ENCODE measurements around the gene RBMS1.

The RBMS1 gene

DNA sequence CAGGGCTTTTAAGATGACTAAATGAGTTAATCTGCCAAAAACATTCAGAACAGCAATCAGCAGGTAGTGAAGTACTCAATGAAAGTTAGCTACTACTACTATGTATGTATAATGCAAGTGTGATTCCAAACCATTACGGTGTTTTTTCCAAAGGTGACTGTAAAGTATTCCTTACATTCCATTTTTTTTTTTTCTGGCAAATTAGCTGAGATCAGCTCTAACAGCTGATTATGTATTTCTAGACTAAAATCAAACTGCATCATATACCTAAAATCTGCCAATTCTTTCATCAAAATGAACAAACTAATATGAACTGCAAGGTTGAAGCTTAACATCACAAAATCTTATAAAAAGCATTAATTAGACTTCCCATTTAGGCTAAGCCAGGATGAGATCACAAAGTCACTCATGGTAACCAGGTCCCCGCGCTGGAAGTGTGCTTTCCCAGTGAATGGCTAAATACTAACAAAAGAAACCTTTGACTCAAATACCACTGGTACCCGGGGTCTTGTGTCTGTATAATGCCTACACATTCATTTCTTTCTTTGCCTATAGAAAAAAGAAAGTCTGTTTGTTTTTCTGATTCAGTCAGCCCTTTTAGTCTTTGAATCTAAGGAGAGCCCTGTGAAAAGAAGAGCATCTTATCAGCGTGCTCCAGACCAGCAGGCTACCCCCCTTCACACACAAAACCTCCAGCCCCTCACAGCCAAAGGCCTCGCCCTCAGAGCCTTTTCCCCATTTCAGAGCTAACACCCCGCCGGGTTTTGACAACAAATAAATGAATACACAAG lies 88.3 kb downstream of the RBMS1 start:
- H3K4me1 ChIP-seq (ENCODE audit: insufficient read depth, low read length, poor library complexity, severe bottlenecking) = peaks cover 83% of the 10 kb centered on the region
- H3K27me3 ChIP-seq (ENCODE audit: insufficient read depth, low read length, poor library complexity, severe bottlenecking) = no peaks in the 10 kb centered on the region
- peak overlapping the region; percentile 95 for H3K4me2 ChIP-seq (ENCODE audit: low read depth, low read length, poor library complexity, severe bottlenecking)
- H2AFZ ChIP-seq (ENCODE audit: low read length) = no peak overlapping the region
- H3F3A ChIP-seq (ENCODE audit: low read depth) = 0 out of 2 replicates have a peak, but pooled peaks cover 6% of the 10 kb centered on the region
- no peaks in the 10 kb centered on the region for H3K36me3 ChIP-seq (ENCODE audit: insufficient read depth, low read length)
- no peaks in the 10 kb centered on the region for H3K9me2 ChIP-seq (replicated peaks; ENCODE audit: low read depth, low read length)
- peaks cover 27% of the 10 kb centered on the region for H4K20me1 ChIP-seq (ENCODE audit: insufficient read depth, low read length, poor library complexity, severe bottlenecking)
- peak overlapping the region; percentile 89 for H3K9ac ChIP-seq (ENCODE audit: low read depth, low read length, poor library complexity, severe bottlenecking)
- H3K4me3 ChIP-seq (ENCODE audit: low read length, poor library complexity, severe bottlenecking) = peak overlapping the region; percentile 83
- TF ChIP-seq EZH2phosphoT487 (IDR thresholded peaks at IDR 0.05; ENCODE audit: borderline replicate concordance) (no peak), CTCF (conservative IDR thresholded peaks at IDR 0.05; ENCODE audit: low read length) (no peak)
- peaks cover 84% of the 10 kb centered on the region for H3K79me2 ChIP-seq (ENCODE audit: insufficient read depth, low read length)
- no peaks in the 10 kb centered on the region for H3K9me3 ChIP-seq (ENCODE audit: insufficient read depth, low read depth, low read length)

DNA sequence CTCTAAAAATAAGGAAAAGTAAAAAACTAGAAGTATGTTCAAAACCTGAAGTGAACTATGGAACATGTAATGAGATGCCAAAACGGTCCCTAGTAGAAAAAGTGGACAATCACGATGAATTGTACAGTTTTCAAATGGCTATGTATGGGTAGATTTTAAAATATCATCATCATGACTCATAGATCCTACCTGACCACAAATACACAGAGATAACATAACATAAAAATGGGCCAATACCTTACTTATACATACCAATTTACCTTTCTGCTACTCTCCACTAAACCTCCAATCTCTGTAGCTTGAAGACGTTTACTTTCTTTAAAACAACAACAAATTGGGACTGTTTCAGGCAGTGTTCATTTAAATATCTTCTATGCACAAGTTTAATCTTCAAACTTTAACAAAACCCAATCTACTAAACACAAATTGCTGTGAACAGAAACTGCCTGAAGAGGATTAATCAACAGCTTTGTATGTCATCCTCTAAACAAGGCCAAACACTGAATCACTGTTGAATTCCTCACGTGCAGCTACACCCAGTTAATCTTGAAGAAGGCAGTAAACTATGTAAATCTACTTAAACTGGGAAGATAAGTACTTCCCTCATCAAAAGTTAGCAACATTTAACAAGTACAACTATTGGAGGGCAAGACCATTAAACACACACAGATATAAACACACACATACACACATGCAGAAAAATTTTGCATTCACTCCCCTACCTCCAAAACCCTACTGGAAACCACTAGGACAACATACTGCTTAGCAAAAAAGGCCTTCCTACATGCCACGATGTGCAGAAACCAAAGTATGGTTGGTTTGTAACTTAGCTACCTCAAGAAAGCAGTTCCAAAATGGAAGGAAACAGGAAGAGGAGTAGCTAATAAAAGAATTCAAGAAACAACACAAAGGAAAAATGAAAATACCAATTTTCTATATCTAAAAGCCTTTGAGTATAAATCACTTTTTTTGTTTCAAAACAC lies 90.3 kb downstream of the RBMS1 start:
- H3K27me3 ChIP-seq (ENCODE audit: insufficient read depth, low read length, poor library complexity, severe bottlenecking) = no peaks in the 10 kb centered on the region
- no peaks in the 10 kb centered on the region for H3K9me3 ChIP-seq (ENCODE audit: insufficient read depth, low read depth, low read length)
- H2AFZ ChIP-seq (ENCODE audit: low read length) = no peak overlapping the region
- H3K4me2 ChIP-seq (ENCODE audit: low read depth, low read length, poor library complexity, severe bottlenecking) = peak overlapping the region; percentile 95
- H3K79me2 ChIP-seq (ENCODE audit: insufficient read depth, low read length) = peaks cover 92% of the 10 kb centered on the region
- peak overlapping the region; percentile 83 for H3K4me3 ChIP-seq (ENCODE audit: low read length, poor library complexity, severe bottlenecking)
- H3K36me3 ChIP-seq (ENCODE audit: insufficient read depth, low read length) = no peaks in the 10 kb centered on the region
- H3K4me1 ChIP-seq (ENCODE audit: insufficient read depth, low read length, poor library complexity, severe bottlenecking) = peaks cover 88% of the 10 kb centered on the region
- peaks cover 4% of the 10 kb centered on the region; the same call in 1 of the 2 replicates for H3F3A ChIP-seq (ENCODE audit: low read depth)
- peak overlapping the region; percentile 89 for H3K9ac ChIP-seq (ENCODE audit: low read depth, low read length, poor library complexity, severe bottlenecking)
- TF ChIP-seq EZH2phosphoT487 (IDR thresholded peaks at IDR 0.05; ENCODE audit: borderline replicate concordance) (no peak), CTCF (conservative IDR thresholded peaks at IDR 0.05; ENCODE audit: low read length) (no peak)
- H3K9me2 ChIP-seq (replicated peaks; ENCODE audit: low read depth, low read length) = no peaks in the 10 kb centered on the region
- peaks cover 27% of the 10 kb centered on the region for H4K20me1 ChIP-seq (ENCODE audit: insufficient read depth, low read length, poor library complexity, severe bottlenecking)

- TF ChIP-seq CTCF (conservative IDR thresholded peaks at IDR 0.05; ENCODE audit: low read length) = no peak
- Histone ChIP-seq H3K4me1 (ENCODE audit: insufficient read depth, low read length, poor library complexity, severe bottlenecking) (peaks cover 91% of the 10 kb centered on the region), H3K27me3 (ENCODE audit: insufficient read depth, low read length, poor library complexity, severe bottlenecking) (no peaks in the 10 kb centered on the region), H4K20me1 (ENCODE audit: insufficient read depth, low read length, poor library complexity, severe bottlenecking) (peaks cover 27% of the 10 kb centered on the region), H3F3A (ENCODE audit: low read depth) (peaks cover 4% of the 10 kb centered on the region; the same call in 1 of the 2 replicates), H2AFZ (ENCODE audit: low read length) (no peak overlapping the region), H3K9ac (ENCODE audit: low read depth, low read length, poor library complexity, severe bottlenecking) (peak overlapping the region; percentile 89), H3K36me3 (ENCODE audit: insufficient read depth, low read length) (no peaks in the 10 kb centered on the region), H3K9me2 (replicated peaks; ENCODE audit: low read depth, low read length) (no peaks in the 10 kb centered on the region), H3K4me3 (ENCODE audit: low read length, poor library complexity, severe bottlenecking) (peak overlapping the region; percentile 83), H3K9me3 (ENCODE audit: insufficient read depth, low read depth, low read length) (no peaks in the 10 kb centered on the region), H3K4me2 (ENCODE audit: low read depth, low read length, poor library complexity, severe bottlenecking) (peak overlapping the region; percentile 95), H3K79me2 (ENCODE audit: insufficient read depth, low read length) (peaks cover 95% of the 10 kb centered on the region)
Observed at GRCh38 chr2:160402501-160402900, 91.1 kb downstream of the RBMS1 start.
